PC-3 (cell line): ENCODE results near the gene KRTAP10-2.

Source experiments
- EZH2 ChIP-seq: fragments of 300-600 bp; sonication (generic); IDR thresholded peaks from one replicate; pipeline ENCODE4 v1.6.1; 2017; ENCODE audit warnings: antibody characterized with exemption, mild to moderate bottlenecking, low read length; ENCODE audit not compliant: unreplicated experiment
- EZH2phosphoT487 ChIP-seq: fragments of 300-600 bp; sonication (generic); IDR thresholded peaks from 2 replicates; pipeline ENCODE4 v1.6.1; 2018; ENCODE audit warnings: mild to moderate bottlenecking, antibody characterized with exemption, low read length, borderline replicate concordance
- TF ChIP-seq, protein P1 (sequence below): fragments of 300-600 bp; sonication (generic); conservative IDR thresholded peaks from 2 replicates; pipeline ENCODE4 v1.5.1; 2017; ENCODE audit warnings: antibody characterized with exemption, low read depth, mild to moderate bottlenecking, low read length

- TF ChIP-seq, protein P1, sequence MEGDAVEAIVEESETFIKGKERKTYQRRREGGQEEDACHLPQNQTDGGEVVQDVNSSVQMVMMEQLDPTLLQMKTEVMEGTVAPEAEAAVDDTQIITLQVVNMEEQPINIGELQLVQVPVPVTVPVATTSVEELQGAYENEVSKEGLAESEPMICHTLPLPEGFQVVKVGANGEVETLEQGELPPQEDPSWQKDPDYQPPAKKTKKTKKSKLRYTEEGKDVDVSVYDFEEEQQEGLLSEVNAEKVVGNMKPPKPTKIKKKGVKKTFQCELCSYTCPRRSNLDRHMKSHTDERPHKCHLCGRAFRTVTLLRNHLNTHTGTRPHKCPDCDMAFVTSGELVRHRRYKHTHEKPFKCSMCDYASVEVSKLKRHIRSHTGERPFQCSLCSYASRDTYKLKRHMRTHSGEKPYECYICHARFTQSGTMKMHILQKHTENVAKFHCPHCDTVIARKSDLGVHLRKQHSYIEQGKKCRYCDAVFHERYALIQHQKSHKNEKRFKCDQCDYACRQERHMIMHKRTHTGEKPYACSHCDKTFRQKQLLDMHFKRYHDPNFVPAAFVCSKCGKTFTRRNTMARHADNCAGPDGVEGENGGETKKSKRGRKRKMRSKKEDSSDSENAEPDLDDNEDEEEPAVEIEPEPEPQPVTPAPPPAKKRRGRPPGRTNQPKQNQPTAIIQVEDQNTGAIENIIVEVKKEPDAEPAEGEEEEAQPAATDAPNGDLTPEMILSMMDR: no peak
- TF ChIP-seq EZH2 (no peak), EZH2phosphoT487 (no peak)
These were observed 18.0 kb downstream of the KRTAP10-2 start for GRCh38 chr21:44533121-44533890.
